ENCODE measurements around the gene HUS1B. TPM values are rescaled to one million over a fixed set of nuclear protein-coding genes. Genes with fewer than 3 reads are reported as not detected.
A peak's percentile ranks its signal among the peaks of the same experiment; 100 is the strongest.

HUS1B gene
- total and polyA plus RNA-seq, 9 of the 15 experiments (the other 6 are each of a cell fraction or from before 2014, with no cell fraction given) = 0.16 to 1.4 (median 0.38) TPM; not detected in 1

DNA sequence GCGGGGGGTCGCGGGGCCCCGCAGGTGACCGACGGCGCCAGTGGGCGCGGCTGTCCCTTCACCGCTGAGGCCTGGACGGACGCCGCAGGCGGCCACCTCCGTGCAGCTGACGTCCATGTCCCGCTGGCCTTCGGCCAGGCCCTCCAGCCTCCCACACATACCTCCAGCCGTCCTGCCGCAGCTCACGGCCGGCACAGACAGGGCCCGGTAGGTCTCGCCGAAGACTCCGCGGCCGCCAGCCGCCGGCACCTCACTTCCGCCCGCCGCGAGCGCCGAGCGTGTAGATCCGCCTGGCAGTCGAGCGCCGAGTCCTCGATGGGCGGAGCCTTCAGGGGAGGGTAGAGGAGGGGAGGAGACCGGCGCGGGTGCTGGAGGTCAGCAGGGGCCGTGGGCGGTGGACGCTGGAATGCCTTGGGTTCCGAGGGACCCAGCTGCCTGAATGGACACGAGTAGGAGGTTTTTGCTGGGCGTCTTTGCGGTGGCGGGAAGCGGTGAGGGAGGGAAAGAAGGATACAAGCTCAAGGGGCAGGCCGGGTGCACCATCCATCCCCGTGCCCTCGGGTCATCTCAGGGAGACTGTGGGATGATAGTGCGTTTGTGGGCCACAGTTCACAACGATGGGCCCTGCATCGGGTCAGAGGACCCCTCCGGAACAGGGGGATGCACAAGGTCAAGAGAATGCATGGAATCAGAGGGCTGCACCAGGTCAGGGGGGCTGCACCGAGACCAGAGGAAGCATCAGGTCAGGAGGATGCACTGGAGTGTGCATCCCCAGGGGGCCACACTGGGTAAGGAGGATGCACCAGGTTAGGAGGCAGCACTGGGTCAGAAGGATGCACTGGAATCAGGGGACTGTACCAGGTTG lies 36.2 kb upstream of the HUS1B start, which contains the start of gene EXOC2 (continued):
- TF ChIP-seq ZFPM2 (CRISPR knock-in tag; IDR thresholded peaks at IDR 0.05) (no peak), ZC3H4 (CRISPR knock-in tag; IDR thresholded peaks at IDR 0.05; ENCODE audit: borderline replicate concordance) (no peak), POLR2G (IDR thresholded peaks at IDR 0.05; ENCODE audit: low read depth, low read length) (peak; percentile 92), RFX5 (IDR thresholded peaks at IDR 0.05; ENCODE audit: low read depth, low read length) (no peak), ZNF507 (tag; conservative IDR thresholded peaks at IDR 0.05) (no peak), KDM2B (CRISPR knock-in tag; IDR thresholded peaks at IDR 0.05) (peak; percentile 87), TFAP4 (CRISPR knock-in tag; IDR thresholded peaks at IDR 0.05; ENCODE audit: borderline replicate concordance) (peak; percentile 93), ETS2 (tag; IDR thresholded peaks at IDR 0.05; ENCODE audit: borderline replicate concordance, poor library complexity, severe bottlenecking) (peak; percentile 78), NCOA1 (IDR thresholded peaks at IDR 0.05; ENCODE audit: low read depth) (no peak), TGIF2 (CRISPR knock-in tag; IDR thresholded peaks at IDR 0.05) (no peak), ZNF143 (CRISPR knock-in tag; IDR thresholded peaks at IDR 0.05) (no peak), SMC3 (conservative IDR thresholded peaks at IDR 0.05; ENCODE audit: insufficient read depth, low read depth, low read length) (no peak)
- TF ChIP-seq, protein P1, sequence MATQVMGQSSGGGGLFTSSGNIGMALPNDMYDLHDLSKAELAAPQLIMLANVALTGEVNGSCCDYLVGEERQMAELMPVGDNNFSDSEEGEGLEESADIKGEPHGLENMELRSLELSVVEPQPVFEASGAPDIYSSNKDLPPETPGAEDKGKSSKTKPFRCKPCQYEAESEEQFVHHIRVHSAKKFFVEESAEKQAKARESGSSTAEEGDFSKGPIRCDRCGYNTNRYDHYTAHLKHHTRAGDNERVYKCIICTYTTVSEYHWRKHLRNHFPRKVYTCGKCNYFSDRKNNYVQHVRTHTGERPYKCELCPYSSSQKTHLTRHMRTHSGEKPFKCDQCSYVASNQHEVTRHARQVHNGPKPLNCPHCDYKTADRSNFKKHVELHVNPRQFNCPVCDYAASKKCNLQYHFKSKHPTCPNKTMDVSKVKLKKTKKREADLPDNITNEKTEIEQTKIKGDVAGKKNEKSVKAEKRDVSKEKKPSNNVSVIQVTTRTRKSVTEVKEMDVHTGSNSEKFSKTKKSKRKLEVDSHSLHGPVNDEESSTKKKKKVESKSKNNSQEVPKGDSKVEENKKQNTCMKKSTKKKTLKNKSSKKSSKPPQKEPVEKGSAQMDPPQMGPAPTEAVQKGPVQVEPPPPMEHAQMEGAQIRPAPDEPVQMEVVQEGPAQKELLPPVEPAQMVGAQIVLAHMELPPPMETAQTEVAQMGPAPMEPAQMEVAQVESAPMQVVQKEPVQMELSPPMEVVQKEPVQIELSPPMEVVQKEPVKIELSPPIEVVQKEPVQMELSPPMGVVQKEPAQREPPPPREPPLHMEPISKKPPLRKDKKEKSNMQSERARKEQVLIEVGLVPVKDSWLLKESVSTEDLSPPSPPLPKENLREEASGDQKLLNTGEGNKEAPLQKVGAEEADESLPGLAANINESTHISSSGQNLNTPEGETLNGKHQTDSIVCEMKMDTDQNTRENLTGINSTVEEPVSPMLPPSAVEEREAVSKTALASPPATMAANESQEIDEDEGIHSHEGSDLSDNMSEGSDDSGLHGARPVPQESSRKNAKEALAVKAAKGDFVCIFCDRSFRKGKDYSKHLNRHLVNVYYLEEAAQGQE (IDR thresholded peaks at IDR 0.05; ENCODE audit: borderline replicate concordance) = peak; percentile 99
- TF ChIP-seq, protein P1 (CRISPR knock-in tag; IDR thresholded peaks at IDR 0.05; ENCODE audit: low read depth) = peak; percentile 53; the same call in 1 of the 2 replicates
- TF ChIP-seq, protein P2, sequence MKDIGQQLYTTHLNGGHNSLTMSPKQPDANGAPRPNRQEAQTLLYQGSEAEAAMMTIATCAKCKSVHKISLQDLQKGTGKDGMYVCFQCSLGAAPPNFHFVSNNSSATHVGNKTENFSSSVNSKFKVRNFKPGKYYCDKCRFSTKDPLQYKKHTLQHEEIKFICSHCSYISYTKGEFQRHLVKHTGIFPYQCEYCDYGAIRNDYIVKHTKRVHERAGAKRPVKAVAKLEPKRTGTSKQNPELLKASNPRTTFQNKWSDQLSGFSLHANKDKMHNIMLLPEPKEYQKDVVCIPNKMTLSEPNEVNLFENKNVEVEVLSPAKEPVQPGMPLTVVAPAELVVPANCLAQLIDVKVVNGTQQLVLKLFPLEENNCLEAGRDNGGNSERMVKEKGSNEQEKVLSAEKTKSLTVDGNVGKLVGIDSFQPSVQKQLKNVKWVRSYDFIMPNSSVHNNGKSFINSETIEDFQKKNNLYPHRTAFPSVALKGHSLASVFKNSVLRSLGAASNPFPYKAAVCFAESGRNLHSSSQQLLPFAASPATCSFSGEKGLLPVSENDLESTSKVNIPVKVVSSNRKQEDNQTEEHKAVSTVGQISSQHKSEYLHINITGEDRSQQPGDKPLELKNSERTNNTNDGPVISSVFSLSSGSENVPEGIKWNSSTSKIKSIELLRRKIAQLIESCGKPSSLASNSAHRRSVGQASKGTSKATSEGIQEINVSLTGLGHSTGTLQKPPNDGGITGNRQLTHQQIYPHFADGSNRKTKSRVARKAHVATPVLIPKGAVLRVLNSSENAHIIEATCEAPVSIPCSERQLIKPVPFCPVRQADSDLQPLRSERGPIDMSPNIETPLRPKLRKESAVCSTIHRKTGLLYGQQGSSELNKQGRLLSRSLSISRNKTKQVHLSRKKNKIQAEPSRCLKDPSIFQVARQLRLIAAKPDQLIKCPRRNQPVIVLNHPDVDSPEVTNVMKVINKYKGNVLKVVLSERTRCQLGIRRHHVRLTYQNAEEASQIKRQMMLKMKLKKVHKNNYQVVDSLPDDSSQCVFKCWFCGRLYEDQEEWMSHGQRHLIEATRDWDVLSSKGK (CRISPR knock-in tag; IDR thresholded peaks at IDR 0.05) = no peak
